Measurements from ENCODE around the gene PFAS. TPM values are rescaled to one million over a fixed set of nuclear protein-coding genes. Genes with fewer than 3 reads are reported as not detected.

Gene PFAS
- total RNA-seq, 1 experiment from 2014 or later = 80.6 TPM

DNA sequence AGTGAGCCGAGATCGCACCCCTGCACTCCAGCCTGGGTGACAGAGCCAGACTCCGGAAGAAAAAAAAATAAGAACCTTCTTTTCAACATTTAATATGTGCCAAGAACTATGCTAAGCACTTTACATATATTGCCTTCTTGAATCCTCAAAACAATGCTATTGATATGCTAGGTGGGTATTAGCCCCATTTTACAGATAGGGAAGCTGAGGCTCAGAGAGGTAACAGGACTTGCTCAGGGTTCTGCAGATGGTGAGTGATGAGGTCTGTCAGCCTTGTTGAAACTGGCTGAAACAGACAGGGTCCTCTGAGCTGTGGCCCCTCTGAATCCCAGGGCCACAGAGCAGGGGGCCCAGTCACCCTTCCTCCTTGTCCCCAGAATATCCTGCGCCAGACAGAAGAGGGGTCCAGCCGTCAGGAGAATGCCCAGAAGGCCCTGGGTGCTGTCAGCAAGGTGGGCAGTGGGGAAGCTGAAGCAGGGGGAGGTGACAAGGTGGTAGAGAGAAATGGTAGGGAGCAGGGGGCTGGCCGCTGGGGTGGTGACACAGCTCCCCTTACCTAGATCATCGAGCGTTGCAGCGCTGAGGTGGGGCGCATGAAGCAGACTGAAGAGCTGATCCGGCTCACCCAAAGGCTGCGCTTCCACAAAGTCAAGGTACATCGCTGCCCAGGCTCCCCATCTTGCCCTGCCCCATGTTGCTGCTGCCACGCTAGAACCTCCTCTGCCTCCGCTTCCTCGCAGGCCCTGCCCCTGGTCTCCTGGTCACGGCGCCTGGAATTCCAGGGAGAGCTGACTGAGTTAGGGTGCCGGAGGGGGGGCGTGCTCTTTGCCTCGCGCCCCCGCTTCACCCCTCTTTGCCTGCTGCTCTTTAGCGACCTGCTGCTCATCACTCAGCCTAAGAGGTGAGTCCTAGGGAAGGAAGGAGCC, 69.2 kb downstream of the PFAS start:
- Histone ChIP-seq H3K27ac (ENCODE audit: low read depth, low read length) (no peak overlapping the region), H3K4me1 (ENCODE audit: control insufficient read depth in 1 of 2, insufficient read depth in 2 of 2, low read length in 2 of 2) (no peaks in the 10 kb centered on the region), H3K79me2 (ENCODE audit: insufficient read depth, low read length) (no peaks in the 10 kb centered on the region), H3K4me2 (ENCODE audit: low read length) (no peak overlapping the region), H3K9me3 (ENCODE audit: control insufficient read depth in 1 of 2, insufficient read depth in 1 of 2, low read depth in 1 of 2, low read length in 2 of 2) (no peaks in the 10 kb centered on the region), H2AFZ (ENCODE audit: low read depth, low read length, poor library complexity, severe bottlenecking) (no peak overlapping the region), H4K20me1 (ENCODE audit: insufficient read depth) (no peaks in the 10 kb centered on the region), H3K36me3 (ENCODE audit: control insufficient read depth in 1 of 2, insufficient read depth in 2 of 2, low read length in 2 of 2) (no peaks in the 10 kb centered on the region), H3K9ac (ENCODE audit: low read length) (no peak overlapping the region), H3K27me3 (ENCODE audit: insufficient read depth, low read length) (no peaks in the 10 kb centered on the region), H3K9me2 (ENCODE audit: insufficient read depth) (no peaks in the 10 kb centered on the region), H3K4me3 (replicated peaks in 1 of 2; ENCODE audit: low read depth in 1 of 2, low read length in 2 of 2) (no peak overlapping the region)
- RAD21 ChIA-PET (ENCODE audit: low non-redundant PET in 1 of 2, low total read pairs in 2 of 2, uncharacterized antibody in 2 of 2, unreplicated experiment in 2 of 2) = no interaction called here
- ATAC-seq (no peak), DNase-seq (ENCODE audit: low read depth, low spot score) (no peak)
- TF ChIP-seq RAD21 (IDR thresholded peaks at IDR 0.05; ENCODE audit: low read depth) = no peak
- TF ChIP-seq CBX3 (IDR thresholded peaks at IDR 0.05; ENCODE audit: low read depth) = no peak
- no peak for TF ChIP-seq ZNF274 (IDR thresholded peaks at IDR 0.05; ENCODE audit: low read depth, low read length)
- TF ChIP-seq, protein P1, sequence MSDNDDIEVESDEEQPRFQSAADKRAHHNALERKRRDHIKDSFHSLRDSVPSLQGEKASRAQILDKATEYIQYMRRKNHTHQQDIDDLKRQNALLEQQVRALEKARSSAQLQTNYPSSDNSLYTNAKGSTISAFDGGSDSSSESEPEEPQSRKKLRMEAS (IDR thresholded peaks at IDR 0.05) = no peak
- no peak for TF ChIP-seq REST (IDR thresholded peaks at IDR 0.05; ENCODE audit: low read depth)
- TF ChIP-seq EGR1 (IDR thresholded peaks at IDR 0.05; ENCODE audit: low read depth) = no peak
- POLR2A ChIA-PET = no interaction called here
- intact Hi-C loops (cut with micrococcal nuclease) = no loop called here
- BruUV-seq (replicated peaks) = no TSS peak
- CTCF ChIA-PET = no interaction called here

Other genes with a start within 250 kb of the PFAS start
- 1.4 TPM for gene GUCY2D, start 246.7 kb upstream of the PFAS start, total RNA-seq (2021; ENCODE audit: unreplicated experiment)
- 0.30 TPM for gene ALOX15B, start 210.2 kb upstream of the PFAS start, total RNA-seq (2021; ENCODE audit: unreplicated experiment)
- gene ALOX12B, start 161.6 kb upstream of the PFAS start, total RNA-seq (2021; ENCODE audit: unreplicated experiment) = 3.8 TPM
- gene ALOXE3, start 130.8 kb upstream of the PFAS start, total RNA-seq (2021; ENCODE audit: unreplicated experiment) = 3.5 TPM
- gene HES7, start 125.2 kb upstream of the PFAS start, total RNA-seq (2021; ENCODE audit: unreplicated experiment) = 0.61 TPM
- gene PER1, start 96.9 kb upstream of the PFAS start, total RNA-seq (2021; ENCODE audit: unreplicated experiment) = 87.6 TPM
- gene VAMP2, start 86.3 kb upstream of the PFAS start, total RNA-seq (2021; ENCODE audit: unreplicated experiment) = 35.9 TPM
- gene TMEM107, start 72.9 kb upstream of the PFAS start, total RNA-seq (2021; ENCODE audit: unreplicated experiment) = 30.1 TPM
- gene BORCS6, start 59.1 kb upstream of the PFAS start, total RNA-seq (2021; ENCODE audit: unreplicated experiment) = 6.4 TPM
- gene AURKB, start 38.7 kb upstream of the PFAS start, total RNA-seq (2021; ENCODE audit: unreplicated experiment) = 141 TPM
- 80.4 TPM for gene CTC1, start 1.2 kb upstream of the PFAS start, total RNA-seq (2021; ENCODE audit: unreplicated experiment)
- 33.2 TPM for gene RANGRF, start 39.4 kb downstream of the PFAS start, total RNA-seq (2021; ENCODE audit: unreplicated experiment)
- gene SLC25A35, start 46.1 kb downstream of the PFAS start, total RNA-seq (2021; ENCODE audit: unreplicated experiment) = 4.7 TPM
- gene ARHGEF15, start 61.0 kb downstream of the PFAS start, total RNA-seq (2021; ENCODE audit: unreplicated experiment) = not detected
- not detected for gene ODF4, start 90.6 kb downstream of the PFAS start, total RNA-seq (2021; ENCODE audit: unreplicated experiment)
- gene RPL26, start 133.9 kb downstream of the PFAS start, total RNA-seq (2021; ENCODE audit: unreplicated experiment) = 2,603 TPM
- gene RNF222, start 148.5 kb downstream of the PFAS start, total RNA-seq (2021; ENCODE audit: unreplicated experiment) = not detected
- 39.2 TPM for gene NDEL1, start 186.6 kb downstream of the PFAS start, total RNA-seq (2021; ENCODE audit: unreplicated experiment)

All from HCT116 (cell line).